Measurements from ENCODE around the gene SORBS1. TPM values are rescaled to one million over a fixed set of nuclear protein-coding genes. Genes with fewer than 3 reads are reported as not detected.
A peak's percentile ranks its signal among the peaks of the same experiment; 100 is the strongest.

Gene SORBS1
- total and polyA plus RNA-seq, 2 of the 13 experiments (the other 11 are each of a cell fraction or from before 2014, with no cell fraction given), result 16.8 to 39.8 TPM

- TF ChIP-seq ZUFSP (CRISPR knock-in tag; IDR thresholded peaks at IDR 0.05; ENCODE audit: borderline replicate concordance), result no peak
- TF ChIP-seq TAF1 (CRISPR knock-in tag; IDR thresholded peaks at IDR 0.05), result no peak
- TF ChIP-seq, protein P1, sequence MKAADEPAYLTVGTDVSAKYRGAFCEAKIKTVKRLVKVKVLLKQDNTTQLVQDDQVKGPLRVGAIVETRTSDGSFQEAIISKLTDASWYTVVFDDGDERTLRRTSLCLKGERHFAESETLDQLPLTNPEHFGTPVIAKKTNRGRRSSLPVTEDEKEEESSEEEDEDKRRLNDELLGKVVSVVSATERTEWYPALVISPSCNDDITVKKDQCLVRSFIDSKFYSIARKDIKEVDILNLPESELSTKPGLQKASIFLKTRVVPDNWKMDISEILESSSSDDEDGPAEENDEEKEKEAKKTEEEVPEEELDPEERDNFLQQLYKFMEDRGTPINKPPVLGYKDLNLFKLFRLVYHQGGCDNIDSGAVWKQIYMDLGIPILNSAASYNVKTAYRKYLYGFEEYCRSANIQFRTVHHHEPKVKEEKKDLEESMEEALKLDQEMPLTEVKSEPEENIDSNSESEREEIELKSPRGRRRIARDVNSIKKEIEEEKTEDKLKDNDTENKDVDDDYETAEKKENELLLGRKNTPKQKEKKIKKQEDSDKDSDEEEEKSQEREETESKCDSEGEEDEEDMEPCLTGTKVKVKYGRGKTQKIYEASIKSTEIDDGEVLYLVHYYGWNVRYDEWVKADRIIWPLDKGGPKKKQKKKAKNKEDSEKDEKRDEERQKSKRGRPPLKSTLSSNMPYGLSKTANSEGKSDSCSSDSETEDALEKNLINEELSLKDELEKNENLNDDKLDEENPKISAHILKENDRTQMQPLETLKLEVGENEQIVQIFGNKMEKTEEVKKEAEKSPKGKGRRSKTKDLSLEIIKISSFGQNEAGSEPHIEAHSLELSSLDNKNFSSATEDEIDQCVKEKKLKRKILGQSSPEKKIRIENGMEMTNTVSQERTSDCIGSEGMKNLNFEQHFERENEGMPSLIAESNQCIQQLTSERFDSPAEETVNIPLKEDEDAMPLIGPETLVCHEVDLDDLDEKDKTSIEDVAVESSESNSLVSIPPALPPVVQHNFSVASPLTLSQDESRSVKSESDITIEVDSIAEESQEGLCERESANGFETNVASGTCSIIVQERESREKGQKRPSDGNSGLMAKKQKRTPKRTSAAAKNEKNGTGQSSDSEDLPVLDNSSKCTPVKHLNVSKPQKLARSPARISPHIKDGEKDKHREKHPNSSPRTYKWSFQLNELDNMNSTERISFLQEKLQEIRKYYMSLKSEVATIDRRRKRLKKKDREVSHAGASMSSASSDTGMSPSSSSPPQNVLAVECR (CRISPR knock-in tag; IDR thresholded peaks at IDR 0.05; ENCODE audit: borderline replicate concordance), result peak; percentile 32; the same call in 1 of the 2 replicates
- TF ChIP-seq NFIC (IDR thresholded peaks at IDR 0.05; ENCODE audit: low read length), result 0 out of 2 replicates have a peak, but pooled peaks have one; percentile 27
- peak; percentile 88 for TF ChIP-seq FOSL2 (CRISPR knock-in tag; IDR thresholded peaks at IDR 0.05)
- TF ChIP-seq POLR2AphosphoS5 (IDR thresholded peaks at IDR 0.05; ENCODE audit: low read depth, low read length), result no peak
- peak; percentile 74; the same call in 1 of the 2 replicates for TF ChIP-seq MIER2 (CRISPR knock-in tag; IDR thresholded peaks at IDR 0.05)
- 0 out of 2 replicates have a peak, but pooled peaks have one; percentile 28 for TF ChIP-seq ZSCAN9 (CRISPR knock-in tag; IDR thresholded peaks at IDR 0.05; ENCODE audit: borderline replicate concordance)
- TF ChIP-seq BORCS8-MEF2B (CRISPR knock-in tag; IDR thresholded peaks at IDR 0.05), result no peak
- TF ChIP-seq HDAC2 (CRISPR knock-in tag; IDR thresholded peaks at IDR 0.05), result peak; percentile 93
- no peak for TF ChIP-seq LCORL (IDR thresholded peaks at IDR 0.05)
- peak; percentile 70 for TF ChIP-seq LCORL (CRISPR knock-in tag; IDR thresholded peaks at IDR 0.05)
- TF ChIP-seq ARID5B (CRISPR knock-in tag; IDR thresholded peaks at IDR 0.05), result peak; percentile 94
- peak in 1 of 2 experiments; percentile 53; a peak in 1 of 4 replicates for TF ChIP-seq POLR2A (IDR thresholded peaks at IDR 0.05; ENCODE audit: insufficient read depth in 1 of 2, low read depth in 2 of 2, low read length in 2 of 2)
- TF ChIP-seq ZNF44 (CRISPR knock-in tag; IDR thresholded peaks at IDR 0.05), result no peak
- TF ChIP-seq HCFC1 (IDR thresholded peaks at IDR 0.05; ENCODE audit: low read depth, low read length), result no peak
- TF ChIP-seq SAP130 (CRISPR knock-in tag; IDR thresholded peaks at IDR 0.05; ENCODE audit: low read depth), result peak; percentile 76
- TF ChIP-seq FOXA3 (CRISPR knock-in tag; IDR thresholded peaks at IDR 0.05), result peak; percentile 98
- TF ChIP-seq HOXA3 (CRISPR knock-in tag; IDR thresholded peaks at IDR 0.05), result peak; percentile 28; the same call in 1 of the 2 replicates
- peak; percentile 13; the same call in 1 of the 2 replicates for TF ChIP-seq GABPB1 (CRISPR knock-in tag; IDR thresholded peaks at IDR 0.05)
- 0 out of 2 replicates have a peak, but pooled peaks have one; percentile 39 for TF ChIP-seq ZMAT3 (CRISPR knock-in tag; conservative IDR thresholded peaks at IDR 0.05)
- TF ChIP-seq, protein P2, sequence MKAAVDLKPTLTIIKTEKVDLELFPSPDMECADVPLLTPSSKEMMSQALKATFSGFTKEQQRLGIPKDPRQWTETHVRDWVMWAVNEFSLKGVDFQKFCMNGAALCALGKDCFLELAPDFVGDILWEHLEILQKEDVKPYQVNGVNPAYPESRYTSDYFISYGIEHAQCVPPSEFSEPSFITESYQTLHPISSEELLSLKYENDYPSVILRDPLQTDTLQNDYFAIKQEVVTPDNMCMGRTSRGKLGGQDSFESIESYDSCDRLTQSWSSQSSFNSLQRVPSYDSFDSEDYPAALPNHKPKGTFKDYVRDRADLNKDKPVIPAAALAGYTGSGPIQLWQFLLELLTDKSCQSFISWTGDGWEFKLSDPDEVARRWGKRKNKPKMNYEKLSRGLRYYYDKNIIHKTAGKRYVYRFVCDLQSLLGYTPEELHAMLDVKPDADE (CRISPR knock-in tag; IDR thresholded peaks at IDR 0.05), result no peak
- TF ChIP-seq MBNL3 (CRISPR knock-in tag; conservative IDR thresholded peaks at IDR 0.05), result no peak
Observed at GRCh38 chr10:95388539-95388938, 172.6 kb downstream of the SORBS1 start (continued).
